ENCODE measurements around the gene LANCL2. TPM values are rescaled to one million over a fixed set of nuclear protein-coding genes. Genes with fewer than 3 reads are reported as not detected.

LANCL2 gene
- total RNA-seq, 1 donor from 2014 or later, result 24.1 TPM

DNA sequence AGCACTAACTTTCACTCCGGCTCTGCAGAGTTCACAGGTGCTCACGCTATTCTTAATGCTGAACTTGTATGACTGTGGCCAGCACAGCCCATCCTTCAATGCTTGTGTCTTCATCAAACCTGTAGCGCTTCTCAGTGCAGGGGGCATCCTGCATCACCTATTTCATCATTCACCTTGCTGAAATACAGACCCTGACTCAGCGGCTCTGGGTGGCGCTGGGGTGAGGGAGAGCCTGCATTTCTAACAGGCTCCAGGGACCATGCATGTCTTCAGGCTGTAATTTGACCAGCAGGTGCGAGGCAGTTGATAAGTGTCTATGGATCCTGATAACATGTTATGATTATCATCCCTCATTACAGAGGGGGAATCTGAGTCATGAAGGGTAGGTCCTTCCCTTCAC lies 117.9 kb downstream of the LANCL2 start:
- Mint-ChIP-seq H3K4me1 (ENCODE audit: low read depth, unreplicated experiment) (peaks cover 6% of the 10 kb centered on the region), H3K36me3 (ENCODE audit: unreplicated experiment) (peaks cover 5% of the 10 kb centered on the region), H3K9me3 (ENCODE audit: unreplicated experiment) (peaks cover 3% of the 10 kb centered on the region), H3K27me3 (ENCODE audit: unreplicated experiment) (no peaks in the 10 kb centered on the region), H3K27ac (ENCODE audit: unreplicated experiment) (no peak overlapping the region), H3K4me3 (ENCODE audit: unreplicated experiment) (no peak overlapping the region)
- TF ChIP-seq, protein P1, sequence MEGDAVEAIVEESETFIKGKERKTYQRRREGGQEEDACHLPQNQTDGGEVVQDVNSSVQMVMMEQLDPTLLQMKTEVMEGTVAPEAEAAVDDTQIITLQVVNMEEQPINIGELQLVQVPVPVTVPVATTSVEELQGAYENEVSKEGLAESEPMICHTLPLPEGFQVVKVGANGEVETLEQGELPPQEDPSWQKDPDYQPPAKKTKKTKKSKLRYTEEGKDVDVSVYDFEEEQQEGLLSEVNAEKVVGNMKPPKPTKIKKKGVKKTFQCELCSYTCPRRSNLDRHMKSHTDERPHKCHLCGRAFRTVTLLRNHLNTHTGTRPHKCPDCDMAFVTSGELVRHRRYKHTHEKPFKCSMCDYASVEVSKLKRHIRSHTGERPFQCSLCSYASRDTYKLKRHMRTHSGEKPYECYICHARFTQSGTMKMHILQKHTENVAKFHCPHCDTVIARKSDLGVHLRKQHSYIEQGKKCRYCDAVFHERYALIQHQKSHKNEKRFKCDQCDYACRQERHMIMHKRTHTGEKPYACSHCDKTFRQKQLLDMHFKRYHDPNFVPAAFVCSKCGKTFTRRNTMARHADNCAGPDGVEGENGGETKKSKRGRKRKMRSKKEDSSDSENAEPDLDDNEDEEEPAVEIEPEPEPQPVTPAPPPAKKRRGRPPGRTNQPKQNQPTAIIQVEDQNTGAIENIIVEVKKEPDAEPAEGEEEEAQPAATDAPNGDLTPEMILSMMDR (IDR thresholded peaks at IDR 0.05; ENCODE audit: partially characterized antibody, unreplicated experiment), result no peak
- DNase-seq, result no peak

Other genes with a start within 250 kb of the LANCL2 start
- gene VOPP1, start 207.2 kb downstream of the LANCL2 start, total RNA-seq (ENCODE audit: unreplicated experiment), result 30.6 TPM